K562 (cell line): Measurements from ENCODE around the gene OTC. TPM values are rescaled to one million over a fixed set of nuclear protein-coding genes. Genes with fewer than 3 reads are reported as not detected.

ENCODE experiments used
- DDX20 ChIP-seq: fragments of 450-650 bp; IDR thresholded peaks from 2 replicates; pipeline ENCODE4 v1.6.1; 2016; ENCODE audit warnings: missing genetic modification characterization, low read depth, mild to moderate bottlenecking, missing compliant biosample characterization, moderate library complexity
- E2F6 ChIP-seq, 2 experiments: IDR thresholded peaks; 2 replicates each; pipeline ENCODE4 v1.6.1; 2011; ENCODE audit warnings: borderline replicate concordance in 1 of 2, control low read depth in 1 of 2, low read depth in 1 of 2, low read length in 1 of 2, mild to moderate bottlenecking in 1 of 2, mixed read lengths in 1 of 2, moderate library complexity in 1 of 2; ENCODE audit not compliant: insufficient read depth in 1 of 2, insufficient read length in 1 of 2, poor library complexity in 1 of 2, severe bottlenecking in 1 of 2; ENCODE audit errors: extremely low read depth in 1 of 2
- ELF2 ChIP-seq: fragments of 250-450 bp; sonication (Bioruptor Pico); IDR thresholded peaks from 2 replicates; pipeline ENCODE4 v1.5.0; 2021; ENCODE audit warnings: mild to moderate bottlenecking
- ESRRA ChIP-seq: fragments of 450-650 bp; IDR thresholded peaks from 2 replicates; pipeline ENCODE4 v1.6.1; 2014; ENCODE audit warnings: low read depth, mild to moderate bottlenecking, moderate library complexity, borderline replicate concordance
- GABPB1 ChIP-seq: sonication (generic); formaldehyde crosslinking; IDR thresholded peaks from 2 replicates; pipeline ENCODE4 v1.8.0; 2022; ENCODE audit warnings: mild to moderate bottlenecking, missing genetic modification reagents
- MIER1 ChIP-seq: fragments of 450-650 bp; IDR thresholded peaks from 2 replicates; pipeline ENCODE4 v1.6.1; 2016; ENCODE audit warnings: antibody characterized with exemption, mild to moderate bottlenecking, low read depth
- MTA2 ChIP-seq: fragments of 450-650 bp; IDR thresholded peaks from 2 replicates; pipeline ENCODE4 v1.6.1; 2016; ENCODE audit warnings: low read depth
- NFXL1 ChIP-seq: fragments of 450-650 bp; formaldehyde crosslinking; IDR thresholded peaks from 2 replicates; pipeline ENCODE4 v1.4.0; 2021; ENCODE audit warnings: mild to moderate bottlenecking
- PCBP1 ChIP-seq: fragments of 200-400 bp; formaldehyde crosslinking; IDR thresholded peaks from 2 replicates; pipeline ENCODE4 v1.6.1; 2018; ENCODE audit warnings: mild to moderate bottlenecking, low read depth, low read length; ENCODE audit not compliant: poor library complexity, severe bottlenecking
- SIN3B ChIP-seq: fragments of 450-650 bp; IDR thresholded peaks from 2 replicates; pipeline ENCODE4 v1.6.1; 2017; ENCODE audit warnings: low read depth, mild to moderate bottlenecking, moderate library complexity
- SLC30A9 ChIP-seq: fragments of 250-450 bp; sonication (Bioruptor Pico); IDR thresholded peaks from 2 replicates; pipeline ENCODE4 v1.8.0; 2022; ENCODE audit warnings: mild to moderate bottlenecking, moderate library complexity
- THAP7 ChIP-seq: fragments of 250-450 bp; sonication (Bioruptor Pico); IDR thresholded peaks from 2 replicates; pipeline ENCODE4 v1.5.0; 2021
- THRB ChIP-seq: fragments of 450-650 bp; formaldehyde crosslinking; conservative IDR thresholded peaks from 2 replicates; pipeline ENCODE4 v1.4.0; 2022; ENCODE audit warnings: mild to moderate bottlenecking, missing genetic modification characterization
- ZNF184 ChIP-seq: sonication (generic); formaldehyde crosslinking; IDR thresholded peaks from 2 replicates; pipeline ENCODE4 v1.5.0; 2020; ENCODE audit warnings: missing genetic modification reagents
- ZNF232 ChIP-seq: sonication (generic); formaldehyde crosslinking; IDR thresholded peaks from 2 replicates; pipeline ENCODE4 v1.8.0; 2022; ENCODE audit warnings: mild to moderate bottlenecking, missing genetic modification reagents
- polyA plus RNA-seq, 8 experiments: library from polyadenylated mRNA; depleted of rRNA in 4 of 8; stranded (reverse) in 5 of 8; unstranded in 3 of 8; fragments of >200 nt; fragmentation: Nextera tagmentation in 2 of 8; fragmentation: Illumina TruSeq in 1 of 8; extraction: Ambion mirVana in 2 of 8; extraction: Trizol in 1 of 8; gene quantifications; 2 replicates each; pipeline versions ENCODE4 v1.2.1 to v1.2.3, GENCODE V29; 2011 to 2014; ENCODE audit warnings: inconsistent platforms in 1 of 8, missing spikeins in 1 of 8
- total RNA-seq, 7 experiments: library from RNA; depleted of rRNA in 6 of 7; stranded (reverse); fragments of >200 nt in 6 of 7; fragmentation: Illumina TruSeq in 2 of 7; extraction: Trizol in 2 of 7; gene quantifications; 2 replicates each; pipeline versions ENCODE4 v1.2.1 to v1.2.3, GENCODE V29; 2011 to 2021; ENCODE audit warnings: low replicate concordance in 1 of 7
- TF ChIP-seq, protein P1 (sequence below): fragments of 150-350 bp; IDR thresholded peaks from 2 replicates; pipeline ENCODE4 v1.6.1; 2014; ENCODE audit warnings: low read depth, mild to moderate bottlenecking, low read length, borderline replicate concordance
- TF ChIP-seq, protein P2 (sequence below): fragments of 250-450 bp; sonication (Bioruptor Pico); IDR thresholded peaks from 2 replicates; pipeline ENCODE4 v1.8.0; 2021; ENCODE audit warnings: borderline replicate concordance, mild to moderate bottlenecking, moderate library complexity; ENCODE audit not compliant: poor library complexity, severe bottlenecking
- TF ChIP-seq, protein P3 (sequence below): fragments of 450-650 bp; formaldehyde crosslinking; IDR thresholded peaks from 2 replicates; pipeline ENCODE4 v1.4.0; 2020; ENCODE audit warnings: mild to moderate bottlenecking, moderate library complexity

The OTC gene
- total and polyA plus RNA-seq, 9 of the 15 experiments (the other 6 are each of a cell fraction or from before 2014, with no cell fraction given), result not detected

DNA sequence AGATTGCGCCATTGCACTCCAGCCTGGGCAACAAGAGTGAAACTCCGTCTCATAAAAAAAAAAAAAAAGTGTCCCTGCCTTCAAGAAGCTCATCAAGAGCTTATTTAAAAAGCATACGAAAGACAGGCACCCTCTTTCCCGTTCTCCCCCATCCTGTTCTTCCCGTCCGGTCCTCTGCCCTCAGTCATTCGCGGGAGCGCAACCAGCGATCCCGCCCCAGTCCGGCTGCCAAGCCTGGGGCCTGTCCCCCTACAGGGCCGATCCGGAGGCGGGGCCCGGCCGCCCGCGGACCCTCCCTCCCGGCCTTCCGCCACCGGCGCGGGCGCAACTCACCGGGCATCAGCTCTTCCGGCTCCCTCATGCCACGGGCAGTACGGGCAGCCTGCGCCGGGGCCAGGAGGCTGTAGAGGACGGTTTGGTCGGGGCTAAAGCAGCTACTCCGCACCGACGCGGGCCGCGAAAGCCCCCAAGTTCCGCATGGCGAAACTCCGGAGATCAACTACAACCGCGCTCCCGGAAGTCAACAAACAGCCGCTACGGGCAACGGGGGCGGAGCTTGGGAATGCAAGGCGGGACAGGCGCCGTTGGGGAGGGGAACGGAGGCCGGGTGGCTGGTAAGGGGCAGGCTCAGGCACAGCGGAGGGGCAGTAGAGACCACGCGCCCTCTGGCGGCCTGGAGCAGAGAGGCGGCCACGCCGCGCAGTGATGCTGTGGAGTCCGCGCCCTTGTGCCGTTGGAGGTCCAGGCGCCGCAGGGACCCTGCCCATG is 25.2 kb upstream of the OTC start, which contains the start of gene RPGR (continued):
- TF ChIP-seq THRB (no peak), DDX20 (no peak), E2F6 (IDR thresholded peaks at IDR 0.05; ENCODE audit: borderline replicate concordance in 1 of 2, extremely low read depth in 1 of 2, insufficient read depth in 1 of 2, insufficient read length in 1 of 2, low read depth in 1 of 2, low read length in 1 of 2, poor library complexity in 1 of 2, severe bottlenecking in 1 of 2) (peak in 1 of 2 experiments; percentile 16), PCBP1 (no peak), MTA2 (no peak), SLC30A9 (CRISPR knock-in tag) (no peak), ZNF184 (CRISPR knock-in tag) (no peak), THAP7 (CRISPR knock-in tag) (no peak), SIN3B (no peak), MIER1 (no peak), NFXL1 (CRISPR knock-in tag) (no peak), GABPB1 (CRISPR knock-in tag) (peak; percentile 86), ESRRA (no peak), ZNF232 (no peak), ELF2 (CRISPR knock-in tag) (peak; percentile 79; the same call in 1 of the 2 replicates)
- TF ChIP-seq, protein P1, sequence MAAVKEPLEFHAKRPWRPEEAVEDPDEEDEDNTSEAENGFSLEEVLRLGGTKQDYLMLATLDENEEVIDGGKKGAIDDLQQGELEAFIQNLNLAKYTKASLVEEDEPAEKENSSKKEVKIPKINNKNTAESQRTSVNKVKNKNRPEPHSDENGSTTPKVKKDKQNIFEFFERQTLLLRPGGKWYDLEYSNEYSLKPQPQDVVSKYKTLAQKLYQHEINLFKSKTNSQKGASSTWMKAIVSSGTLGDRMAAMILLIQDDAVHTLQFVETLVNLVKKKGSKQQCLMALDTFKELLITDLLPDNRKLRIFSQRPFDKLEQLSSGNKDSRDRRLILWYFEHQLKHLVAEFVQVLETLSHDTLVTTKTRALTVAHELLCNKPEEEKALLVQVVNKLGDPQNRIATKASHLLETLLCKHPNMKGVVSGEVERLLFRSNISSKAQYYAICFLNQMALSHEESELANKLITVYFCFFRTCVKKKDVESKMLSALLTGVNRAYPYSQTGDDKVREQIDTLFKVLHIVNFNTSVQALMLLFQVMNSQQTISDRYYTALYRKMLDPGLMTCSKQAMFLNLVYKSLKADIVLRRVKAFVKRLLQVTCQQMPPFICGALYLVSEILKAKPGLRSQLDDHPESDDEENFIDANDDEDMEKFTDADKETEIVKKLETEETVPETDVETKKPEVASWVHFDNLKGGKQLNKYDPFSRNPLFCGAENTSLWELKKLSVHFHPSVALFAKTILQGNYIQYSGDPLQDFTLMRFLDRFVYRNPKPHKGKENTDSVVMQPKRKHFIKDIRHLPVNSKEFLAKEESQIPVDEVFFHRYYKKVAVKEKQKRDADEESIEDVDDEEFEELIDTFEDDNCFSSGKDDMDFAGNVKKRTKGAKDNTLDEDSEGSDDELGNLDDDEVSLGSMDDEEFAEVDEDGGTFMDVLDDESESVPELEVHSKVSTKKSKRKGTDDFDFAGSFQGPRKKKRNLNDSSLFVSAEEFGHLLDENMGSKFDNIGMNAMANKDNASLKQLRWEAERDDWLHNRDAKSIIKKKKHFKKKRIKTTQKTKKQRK, result no peak
- TF ChIP-seq, protein P2, sequence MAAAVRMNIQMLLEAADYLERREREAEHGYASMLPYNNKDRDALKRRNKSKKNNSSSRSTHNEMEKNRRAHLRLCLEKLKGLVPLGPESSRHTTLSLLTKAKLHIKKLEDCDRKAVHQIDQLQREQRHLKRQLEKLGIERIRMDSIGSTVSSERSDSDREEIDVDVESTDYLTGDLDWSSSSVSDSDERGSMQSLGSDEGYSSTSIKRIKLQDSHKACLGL (CRISPR knock-in tag), result no peak
- TF ChIP-seq, protein P3, sequence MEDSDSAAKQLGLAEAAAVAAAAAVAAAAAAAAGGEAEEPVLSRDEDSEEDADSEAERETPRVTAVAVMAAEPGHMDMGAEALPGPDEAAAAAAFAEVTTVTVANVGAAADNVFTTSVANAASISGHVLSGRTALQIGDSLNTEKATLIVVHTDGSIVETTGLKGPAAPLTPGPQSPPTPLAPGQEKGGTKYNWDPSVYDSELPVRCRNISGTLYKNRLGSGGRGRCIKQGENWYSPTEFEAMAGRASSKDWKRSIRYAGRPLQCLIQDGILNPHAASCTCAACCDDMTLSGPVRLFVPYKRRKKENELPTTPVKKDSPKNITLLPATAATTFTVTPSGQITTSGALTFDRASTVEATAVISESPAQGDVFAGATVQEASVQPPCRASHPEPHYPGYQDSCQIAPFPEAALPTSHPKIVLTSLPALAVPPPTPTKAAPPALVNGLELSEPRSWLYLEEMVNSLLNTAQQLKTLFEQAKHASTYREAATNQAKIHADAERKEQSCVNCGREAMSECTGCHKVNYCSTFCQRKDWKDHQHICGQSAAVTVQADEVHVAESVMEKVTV (CRISPR knock-in tag), result no peak
